Activated naive CD4-positive, alpha-beta T cell treated with anti-CD3 and anti-CD28 coated beads, Interleukin-2, amount 50 U/mL, for 16 hours (primary cell): ENCODE data around the gene GRB14.
"Not testable (repeated sequence)": the region's sequence is repeated elsewhere in the genome, so short reads cannot be mapped to it uniquely, and the experiment has no call there.

Experiments
- DNase-seq: peaks from one replicate; pipeline ENCODE4 v3.0.0-alpha.2; 2020

GRB14 gene

GRCh38 chr2:164620873-164621763 lies at the start of gene GRB14:
TSS of gene GRB14 (minus strand) at chr2:164621482. CDS start at chr2:164621309, 173 bp downstream.
- no peak for DNase-seq

- no peak for DNase-seq
Observed at GRCh38 chr2:164669291-164669690, 48.0 kb upstream of the GRB14 start.

GRCh38 chr2:164667566-164667965 lies 46.3 kb upstream of the GRB14 start:
- DNase-seq, result no peak

- no peak for DNase-seq
Observed at GRCh38 chr2:164664070-164664469, 42.8 kb upstream of the GRB14 start.

GRCh38 chr2:164662868-164663631 lies 41.8 kb upstream of the GRB14 start:
- DNase-seq, result no peak

- DNase-seq, result no peak
Observed at GRCh38 chr2:164662066-164662465, 40.8 kb upstream of the GRB14 start.

- no peak for DNase-seq
Observed at GRCh38 chr2:164661349-164661748, 40.1 kb upstream of the GRB14 start.

- no peak for DNase-seq
Observed at GRCh38 chr2:164657129-164657528, 35.8 kb upstream of the GRB14 start.

GRCh38 chr2:164655750-164656149 lies 34.5 kb upstream of the GRB14 start:
- no peak for DNase-seq

GRCh38 chr2:164655336-164655735 lies 34.1 kb upstream of the GRB14 start:
- DNase-seq, result no peak

GRCh38 chr2:164651361-164651760 lies 30.1 kb upstream of the GRB14 start:
- DNase-seq, result no peak

- no peak for DNase-seq
Observed at GRCh38 chr2:164644036-164644700, 22.9 kb upstream of the GRB14 start.

GRCh38 chr2:164642946-164643555 lies 21.8 kb upstream of the GRB14 start:
- no peak for DNase-seq

GRCh38 chr2:164642268-164642667 lies 21.0 kb upstream of the GRB14 start:
- DNase-seq, result no peak

- not testable (repeated sequence) for DNase-seq
Observed at GRCh38 chr2:164628319-164628718, 7.0 kb upstream of the GRB14 start.

- no peak for DNase-seq
Observed at GRCh38 chr2:164625378-164625971, 4.2 kb upstream of the GRB14 start.

GRCh38 chr2:164624316-164624715 lies 3.0 kb upstream of the GRB14 start:
- no peak for DNase-seq

- no peak for DNase-seq
Observed at GRCh38 chr2:164622338-164623106, 1.2 kb upstream of the GRB14 start.

- DNase-seq, result no peak
Observed at GRCh38 chr2:164621764-164622105, 453 bp upstream of the GRB14 start.

GRCh38 chr2:164620457-164620856 lies 825 bp downstream of the GRB14 start:
- DNase-seq, result no peak

GRCh38 chr2:164617466-164617865 lies 3.8 kb downstream of the GRB14 start:
- DNase-seq, result no peak
